Bronchial epithelial cell (primary cell): Measurements from ENCODE around the gene ACKR1. TPM values are rescaled to one million over a fixed set of nuclear protein-coding genes. Genes with fewer than 3 reads are reported as not detected.

Source experiments
- DNase-seq: peaks from one replicate; pipeline ENCODE4 v3.0.0-alpha.2; 2010; ENCODE audit warnings: low read depth
- FAIRE-seq: peaks from 2 replicates; lab custom pipeline; 2011; peaks lifted over from hg19 to GRCh38; lab: Jason Lieb, UNC
- H3K27me3 ChIP-seq: 2 replicates; pipeline ENCODE4 v1.5.1; 2011; ENCODE audit warnings: low read length; ENCODE audit not compliant: control insufficient read depth, insufficient read depth
- H3K36me3 ChIP-seq: 2 replicates; pipeline ENCODE4 v1.5.1; 2011; ENCODE audit warnings: low read length; ENCODE audit not compliant: control insufficient read depth, insufficient read depth
- H3K4me3 ChIP-seq: 2 replicates; pipeline ENCODE4 v1.5.1; 2011; ENCODE audit warnings: mild to moderate bottlenecking, low read depth, low read length, control low read depth
- total RNA-seq: library from RNA; depleted of rRNA; stranded (reverse); fragments of >200 nt; gene quantifications from 2 replicates; pipeline ENCODE4 v1.2.1, GENCODE V29; 2014
- TF ChIP-seq, protein P1 (sequence below): IDR thresholded peaks from 2 replicates; pipeline ENCODE4 v1.5.1; 2011; ENCODE audit warnings: mild to moderate bottlenecking, moderate library complexity, low read length, control low read depth, inconsistent platforms; ENCODE audit not compliant: insufficient read depth, severe bottlenecking

The ACKR1 gene
- not detected in 2 replicates for total RNA-seq

- Histone ChIP-seq H3K36me3 (no peaks in the 10 kb centered on the region), H3K27me3 (peaks cover 4% of the 10 kb centered on the region), H3K4me3 (no peak within 1 kb of the TSS)
- DNase-seq (no peak), FAIRE-seq (no peak)
- TF ChIP-seq, protein P1, sequence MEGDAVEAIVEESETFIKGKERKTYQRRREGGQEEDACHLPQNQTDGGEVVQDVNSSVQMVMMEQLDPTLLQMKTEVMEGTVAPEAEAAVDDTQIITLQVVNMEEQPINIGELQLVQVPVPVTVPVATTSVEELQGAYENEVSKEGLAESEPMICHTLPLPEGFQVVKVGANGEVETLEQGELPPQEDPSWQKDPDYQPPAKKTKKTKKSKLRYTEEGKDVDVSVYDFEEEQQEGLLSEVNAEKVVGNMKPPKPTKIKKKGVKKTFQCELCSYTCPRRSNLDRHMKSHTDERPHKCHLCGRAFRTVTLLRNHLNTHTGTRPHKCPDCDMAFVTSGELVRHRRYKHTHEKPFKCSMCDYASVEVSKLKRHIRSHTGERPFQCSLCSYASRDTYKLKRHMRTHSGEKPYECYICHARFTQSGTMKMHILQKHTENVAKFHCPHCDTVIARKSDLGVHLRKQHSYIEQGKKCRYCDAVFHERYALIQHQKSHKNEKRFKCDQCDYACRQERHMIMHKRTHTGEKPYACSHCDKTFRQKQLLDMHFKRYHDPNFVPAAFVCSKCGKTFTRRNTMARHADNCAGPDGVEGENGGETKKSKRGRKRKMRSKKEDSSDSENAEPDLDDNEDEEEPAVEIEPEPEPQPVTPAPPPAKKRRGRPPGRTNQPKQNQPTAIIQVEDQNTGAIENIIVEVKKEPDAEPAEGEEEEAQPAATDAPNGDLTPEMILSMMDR, result no peak
Observed at GRCh38 chr1:159204161-159205141, at the start of gene ACKR1. Gene ACKR1 (plus strand): TSS chr1:159204875. CDS start chr1:159204960, 85 bp downstream.

DNA sequence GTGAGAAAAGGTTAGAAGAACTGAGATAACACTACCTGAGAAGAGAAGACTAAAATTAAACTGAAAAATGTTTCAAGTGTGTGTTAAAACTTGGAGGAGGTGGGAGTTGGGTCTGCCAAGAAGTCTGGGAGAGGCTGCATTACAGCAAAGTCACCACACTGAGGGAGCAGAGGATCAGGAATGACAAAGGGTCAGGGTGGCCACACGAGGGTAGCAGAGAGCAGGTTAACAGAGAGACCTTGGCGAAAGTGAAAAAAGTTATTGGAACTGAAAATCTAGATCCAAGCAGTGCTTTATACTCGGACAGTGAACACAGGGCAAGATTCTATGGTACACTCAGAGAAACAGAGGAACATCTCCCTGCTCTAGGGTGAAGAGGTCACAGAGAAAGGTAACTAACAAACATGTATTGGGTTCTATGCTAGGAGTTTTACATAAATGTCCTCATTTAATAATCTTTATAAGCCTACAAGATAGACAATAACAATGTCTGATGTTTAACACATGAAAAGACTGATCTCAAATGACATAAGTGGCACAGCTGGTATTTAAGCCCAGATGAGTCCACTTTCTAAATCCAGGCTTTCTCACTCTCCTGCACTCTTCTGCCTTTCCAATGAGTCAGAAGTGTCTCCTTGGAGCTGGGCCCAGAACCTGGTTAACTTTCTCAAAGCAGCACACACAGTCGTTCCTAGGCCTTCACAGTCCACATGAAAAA lies 43.5 kb upstream of the ACKR1 start:
- no peaks in the 10 kb centered on the region for H3K36me3 ChIP-seq
- no peaks in the 10 kb centered on the region for H3K27me3 ChIP-seq
- TF ChIP-seq, protein P1, result peak; percentile 97
- FAIRE-seq (peak; percentile 55), DNase-seq (peak; percentile 76)
- no peak overlapping the region for H3K4me3 ChIP-seq

GRCh38 chr1:159161719-159162026 lies 43.0 kb upstream of the ACKR1 start:
- TF ChIP-seq, protein P1, result no peak
- DNase-seq (no peak), FAIRE-seq (no peak)
- no peaks in the 10 kb centered on the region for H3K36me3 ChIP-seq
- H3K4me3 ChIP-seq, result no peak overlapping the region
- peaks cover 1% of the 10 kb centered on the region for H3K27me3 ChIP-seq

DNA sequence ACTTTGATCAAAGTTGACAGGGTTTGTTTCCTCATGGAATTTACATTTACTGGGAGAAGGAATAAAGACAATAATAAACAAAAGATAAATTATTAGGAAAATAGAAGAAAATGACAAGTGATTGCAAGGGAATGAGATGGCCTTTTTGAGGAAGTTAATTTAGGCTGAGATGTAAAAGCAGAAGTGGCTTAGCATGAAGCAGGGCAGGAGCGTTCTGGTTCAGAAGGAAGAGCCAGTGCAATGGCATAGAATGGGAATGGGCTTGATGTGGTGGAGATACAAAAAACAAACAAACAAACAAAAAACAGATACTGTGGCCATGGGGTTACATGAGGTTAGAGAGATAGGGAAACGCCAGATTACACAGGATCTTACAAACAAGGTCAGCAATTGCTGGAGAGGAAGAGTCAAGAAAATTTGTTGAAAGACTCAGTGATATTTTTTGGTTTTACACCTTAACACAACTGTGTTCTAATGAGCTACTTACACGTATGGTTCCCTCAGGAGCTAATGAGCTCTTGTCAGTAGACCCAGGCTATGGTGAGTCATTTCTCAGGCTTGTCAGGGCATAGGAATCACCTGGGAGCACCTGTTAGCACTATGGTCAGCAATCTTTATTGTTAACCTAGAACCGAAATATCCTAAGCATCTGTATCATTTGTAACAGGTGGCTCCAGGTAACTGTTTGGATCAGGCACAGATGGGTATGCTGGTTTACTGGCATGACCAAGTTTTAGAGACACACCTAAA lies 42.0 kb upstream of the ACKR1 start:
- Histone ChIP-seq H3K27me3 (peaks cover 1% of the 10 kb centered on the region), H3K36me3 (no peaks in the 10 kb centered on the region), H3K4me3 (no peak overlapping the region)
- TF ChIP-seq, protein P1, result no peak
- FAIRE-seq, result peak; percentile 13
- peak; percentile 83 for DNase-seq

- peaks cover 1% of the 10 kb centered on the region for H3K27me3 ChIP-seq
- peak; percentile 23 for FAIRE-seq
Observed at GRCh38 chr1:159163614-159164228, 41.0 kb upstream of the ACKR1 start.

More at GRCh38 chr1:159163614-159164228, 41.0 kb upstream of the ACKR1 start:
- no peak overlapping the region for H3K4me3 ChIP-seq
- H3K36me3 ChIP-seq, result no peaks in the 10 kb centered on the region
- TF ChIP-seq, protein P1, result no peak
- no peak for DNase-seq
